Esophagus mucosa (tissue), 1 donor: ENCODE results near the gene NKAIN2. TPM values are rescaled to one million over a fixed set of nuclear protein-coding genes. Genes with fewer than 3 reads are reported as not detected.

Experiments used
- ATAC-seq: fragments of 200-7000 bp; cut with Tn5 transposase; one replicate; pipeline ENCODE4 v1.9.1; 2020
- total RNA-seq: library from RNA; stranded (reverse); gene quantifications from one replicate; pipeline ENCODE4 v1.2.4, GENCODE V29; 2023
- donor health status: DM: yes; HTN: yes; CAD: no.

The NKAIN2 gene
- total RNA-seq, 1 donor from 2014 or later: not detected

- ATAC-seq: no peak
These were observed 6.5 kb downstream of the NKAIN2 start for GRCh38 chr6:123810214-123810613.

GRCh38 chr6:123810948-123811347 is 7.3 kb downstream of the NKAIN2 start:
- no peak for ATAC-seq

GRCh38 chr6:123811378-123811777 is 7.7 kb downstream of the NKAIN2 start:
- no peak for ATAC-seq

GRCh38 chr6:123812621-123813020 is 9.0 kb downstream of the NKAIN2 start:
- no peak for ATAC-seq

GRCh38 chr6:123821112-123821511 is 17.4 kb downstream of the NKAIN2 start:
- ATAC-seq: no peak

- peak; percentile 77 for ATAC-seq
These were observed 25.8 kb downstream of the NKAIN2 start for GRCh38 chr6:123829302-123829953.

- ATAC-seq: no peak
These were observed 26.5 kb downstream of the NKAIN2 start for GRCh38 chr6:123830120-123830519.

- ATAC-seq: no peak
These were observed 35.0 kb downstream of the NKAIN2 start for GRCh38 chr6:123838505-123839234.

- ATAC-seq: no peak
These were observed 37.6 kb downstream of the NKAIN2 start for GRCh38 chr6:123841067-123841896.

- ATAC-seq: no peak
These were observed 40.3 kb downstream of the NKAIN2 start for GRCh38 chr6:123844011-123844410.

- ATAC-seq: no peak
These were observed 44.7 kb downstream of the NKAIN2 start for GRCh38 chr6:123848347-123848746.

- no peak for ATAC-seq
These were observed 45.7 kb downstream of the NKAIN2 start for GRCh38 chr6:123849406-123849805.

- ATAC-seq: no peak
These were observed 46.9 kb downstream of the NKAIN2 start for GRCh38 chr6:123850555-123850954.

- ATAC-seq: no peak
These were observed 50.5 kb downstream of the NKAIN2 start for GRCh38 chr6:123854201-123854600.

- no peak for ATAC-seq
These were observed 51.8 kb downstream of the NKAIN2 start for GRCh38 chr6:123855506-123855905.

- ATAC-seq: no peak
These were observed 55.6 kb downstream of the NKAIN2 start for GRCh38 chr6:123859291-123859690.

GRCh38 chr6:123869334-123869733 is 65.7 kb downstream of the NKAIN2 start:
- no peak for ATAC-seq

- ATAC-seq: no peak
These were observed 70.3 kb downstream of the NKAIN2 start for GRCh38 chr6:123873974-123874373.

- ATAC-seq: no peak
These were observed 72.1 kb downstream of the NKAIN2 start for GRCh38 chr6:123875784-123876183.

- no peak for ATAC-seq
These were observed 76.1 kb downstream of the NKAIN2 start for GRCh38 chr6:123879749-123880148.

- ATAC-seq: no peak
These were observed 85.3 kb downstream of the NKAIN2 start for GRCh38 chr6:123888771-123889513.

GRCh38 chr6:123895346-123895745 is 91.7 kb downstream of the NKAIN2 start:
- no peak for ATAC-seq

GRCh38 chr6:123895806-123896205 is 92.1 kb downstream of the NKAIN2 start:
- ATAC-seq: no peak
